Measurements from ENCODE around the gene CD82. TPM values are rescaled to one million over a fixed set of nuclear protein-coding genes. Genes with fewer than 3 reads are reported as not detected.

CD82 gene
- total RNA-seq, 1 donor from 2014 or later: 58.0 TPM

DNA sequence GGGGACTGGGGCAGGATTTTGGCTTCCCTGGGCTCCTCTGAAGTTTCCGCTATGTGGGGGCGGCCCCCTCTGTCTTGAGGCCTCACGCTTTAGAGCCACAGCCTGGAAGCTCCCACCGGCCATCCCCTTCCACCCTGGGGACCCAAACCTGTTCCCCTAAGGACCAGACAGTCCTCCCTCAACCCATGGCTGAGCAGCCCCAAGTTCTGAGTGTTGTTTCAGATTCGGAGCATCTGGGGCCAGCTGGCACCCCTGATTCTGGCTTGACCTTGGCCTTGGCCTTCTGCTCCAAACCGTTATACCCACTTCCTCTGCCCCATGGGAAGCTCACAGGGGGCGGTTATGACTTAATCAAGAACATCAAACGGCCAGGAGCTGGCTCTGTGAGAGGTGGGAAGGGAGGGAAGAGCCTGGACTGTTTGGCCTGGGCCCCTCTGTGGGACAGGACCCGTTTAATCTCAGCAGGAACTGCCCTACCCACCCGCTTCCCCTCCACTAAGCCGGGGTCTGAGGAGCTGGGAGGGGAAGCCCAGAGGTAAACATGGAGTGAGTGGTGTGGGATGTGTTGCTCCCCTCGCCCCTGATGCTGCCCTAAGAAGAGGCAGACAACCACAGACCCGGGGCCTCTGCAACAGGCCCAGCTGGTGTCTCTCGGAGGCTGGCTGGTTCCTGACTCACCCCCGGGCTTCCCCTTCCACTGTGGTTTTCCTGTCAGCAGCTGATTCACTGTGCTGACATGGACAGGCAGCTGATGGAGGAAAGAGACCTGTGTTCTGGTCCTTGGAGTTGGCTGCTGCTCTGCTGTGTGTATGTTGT, 3.4 kb downstream of the CD82 start:
- DNase-seq: peak; percentile 78
- ATAC-seq: peak; percentile 5

DNA sequence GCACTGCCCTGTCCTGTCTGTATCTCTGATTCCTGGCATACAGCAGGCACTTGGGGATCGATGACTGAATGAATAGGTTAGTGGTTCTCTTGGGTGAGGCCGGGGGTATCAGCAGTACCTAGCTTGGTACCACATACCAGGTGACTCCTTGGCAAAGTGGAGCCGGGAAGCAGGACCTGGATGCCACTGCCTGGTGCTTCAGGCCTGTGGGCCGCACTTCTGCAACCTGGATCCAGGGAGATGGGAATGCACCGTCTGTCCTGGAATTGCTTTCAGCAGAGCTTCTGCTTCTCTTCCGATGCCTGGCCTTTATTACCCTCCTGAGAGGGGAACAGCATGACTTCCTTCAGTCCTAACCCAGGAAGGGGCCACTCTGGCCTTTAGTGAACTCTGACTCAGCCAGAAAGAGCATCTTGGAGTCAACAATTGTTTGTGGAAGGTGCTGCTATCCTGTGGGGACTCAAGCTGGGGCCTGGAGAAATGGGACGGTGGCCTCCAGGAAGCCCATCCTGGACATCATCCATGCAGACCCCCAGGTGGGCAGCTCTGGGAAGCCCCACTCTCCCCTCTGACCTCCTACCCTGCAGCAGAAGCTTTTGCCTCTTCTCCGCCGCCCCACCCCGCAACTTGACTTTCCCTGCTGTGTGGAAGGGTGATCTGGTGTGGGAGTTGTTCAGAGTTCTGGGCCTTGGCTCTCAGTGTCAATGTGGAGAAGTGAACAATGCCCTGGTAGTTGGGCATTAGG, 5.1 kb downstream of the CD82 start:
- ATAC-seq (no peak), DNase-seq (no peak)
- intact Hi-C loops (cut with micrococcal nuclease): no loop called here

More for the DNA sequence above, 3.4 kb downstream of the CD82 start:
- intact Hi-C loops (cut with micrococcal nuclease): no loop called here

DNA sequence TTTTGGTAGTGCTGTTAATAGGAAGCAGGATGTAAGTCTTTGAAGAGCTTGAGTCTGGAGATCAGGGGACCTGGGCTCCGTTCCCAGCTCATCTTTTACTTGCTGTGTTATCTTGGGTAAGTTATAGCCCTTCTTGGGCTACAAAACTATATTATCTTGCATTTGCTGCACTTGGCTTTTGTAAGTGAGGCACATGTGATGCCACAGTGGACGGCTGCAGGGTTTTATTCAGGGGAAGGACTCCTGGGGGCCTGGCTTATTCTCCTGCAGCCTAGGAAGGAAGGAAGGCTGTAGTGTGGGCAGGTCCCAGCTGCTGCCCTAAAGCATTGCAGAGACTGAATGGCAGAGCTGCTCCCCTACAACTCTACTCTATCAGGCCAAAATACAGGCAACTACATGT, 6.4 kb downstream of the CD82 start:
- DNase-seq: no peak
- ATAC-seq: no peak
- intact Hi-C loops (cut with micrococcal nuclease): no loop called here

DNA sequence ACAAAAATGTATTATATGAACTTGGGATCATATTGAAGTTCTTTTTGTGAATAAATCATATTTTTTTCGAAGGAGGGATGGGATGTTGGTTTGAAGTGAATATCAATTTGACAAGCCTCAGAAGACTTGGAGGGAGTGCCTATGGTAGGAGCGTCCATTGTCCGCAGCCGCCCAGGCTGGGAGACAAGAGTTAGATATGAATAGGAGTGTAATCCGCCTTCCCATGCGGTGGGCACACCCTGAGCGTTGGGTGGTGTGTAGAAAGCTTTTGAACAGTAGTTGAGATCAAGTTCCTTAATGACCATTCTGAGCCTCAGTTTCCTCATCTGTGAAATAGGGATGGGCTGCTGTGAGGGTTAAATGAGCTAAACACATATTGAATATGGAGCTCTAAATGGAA, 7.0 kb downstream of the CD82 start:
- DNase-seq: no peak
- intact Hi-C loops (cut with micrococcal nuclease): no loop called here
- ATAC-seq: no peak

DNA sequence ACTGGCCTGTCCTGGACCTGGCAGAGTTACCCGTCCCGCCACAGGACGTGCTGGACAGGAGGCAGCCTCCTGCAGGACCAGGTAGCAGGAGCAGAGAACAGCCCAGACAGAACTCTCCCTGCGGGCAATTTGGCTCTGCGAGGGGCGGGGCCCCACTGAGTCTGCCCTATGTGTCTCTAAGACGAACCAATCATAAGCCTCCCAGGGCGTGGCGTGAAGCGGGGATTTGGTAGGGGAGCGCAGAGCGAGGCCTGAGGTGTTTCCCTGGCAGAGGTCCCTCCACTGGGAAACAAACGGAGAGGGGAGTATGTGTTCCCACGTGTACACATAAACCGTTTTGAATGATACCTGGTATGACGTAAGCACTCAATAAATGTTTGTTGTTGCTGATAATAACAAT, 7.4 kb downstream of the CD82 start:
- ATAC-seq (no peak), DNase-seq (no peak)
- intact Hi-C loops (cut with micrococcal nuclease): no loop called here

DNA sequence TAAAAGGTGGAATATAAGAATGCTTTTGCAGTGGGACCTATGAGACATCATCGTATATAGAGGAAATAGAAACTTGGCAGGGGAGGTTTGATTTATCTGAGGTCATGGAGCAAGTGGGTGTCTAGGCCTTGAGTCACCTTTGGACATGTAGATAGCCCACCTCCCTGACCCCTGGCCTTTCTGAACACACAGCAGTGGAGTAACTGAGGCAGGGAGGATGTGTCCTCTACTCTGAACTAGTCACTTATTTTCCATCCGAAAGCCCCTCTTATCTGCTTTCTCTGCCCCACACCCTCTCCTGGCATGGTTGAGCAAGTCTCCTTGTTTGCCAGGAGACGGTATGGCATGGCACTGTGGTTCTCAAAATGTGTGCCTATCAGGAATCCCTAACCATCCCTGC, 7.9 kb downstream of the CD82 start:
- no peak for DNase-seq
- intact Hi-C loops (cut with micrococcal nuclease): no loop called here
- ATAC-seq: no peak

DNA sequence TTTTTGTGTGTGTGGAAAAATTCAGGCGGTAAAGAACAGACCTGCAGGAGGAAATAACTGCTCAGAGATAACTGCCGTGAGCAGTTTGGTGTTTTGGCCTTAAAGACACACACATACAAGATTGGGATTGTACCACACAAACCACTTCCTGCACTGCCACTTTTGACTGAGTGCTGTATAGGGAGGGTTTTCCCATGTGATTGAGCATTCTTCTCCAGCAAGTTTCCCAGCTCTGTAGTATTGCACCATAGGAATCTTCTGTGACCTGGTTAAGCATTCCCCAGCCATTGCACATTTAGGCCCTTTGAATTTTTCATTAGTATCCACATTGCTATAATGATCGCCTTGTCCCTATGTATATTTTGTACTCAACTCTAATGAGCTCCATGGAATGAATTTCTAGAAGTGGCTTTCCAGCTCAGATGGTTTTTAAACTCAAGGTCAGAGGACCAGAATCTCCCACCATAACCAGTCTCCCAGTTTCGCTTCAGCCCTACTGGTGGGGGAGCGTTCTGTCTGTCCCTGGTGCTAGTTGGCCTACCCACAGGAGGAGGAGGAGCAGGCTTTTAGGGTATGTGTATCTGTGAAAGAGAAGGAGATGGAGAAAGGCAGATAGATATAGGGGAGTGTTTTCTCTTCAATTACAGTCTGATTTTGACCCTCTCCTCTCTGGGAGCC, 9.3 kb downstream of the CD82 start:
- ATAC-seq (no peak), DNase-seq (no peak)
- intact Hi-C loops (cut with micrococcal nuclease): no loop called here

DNA sequence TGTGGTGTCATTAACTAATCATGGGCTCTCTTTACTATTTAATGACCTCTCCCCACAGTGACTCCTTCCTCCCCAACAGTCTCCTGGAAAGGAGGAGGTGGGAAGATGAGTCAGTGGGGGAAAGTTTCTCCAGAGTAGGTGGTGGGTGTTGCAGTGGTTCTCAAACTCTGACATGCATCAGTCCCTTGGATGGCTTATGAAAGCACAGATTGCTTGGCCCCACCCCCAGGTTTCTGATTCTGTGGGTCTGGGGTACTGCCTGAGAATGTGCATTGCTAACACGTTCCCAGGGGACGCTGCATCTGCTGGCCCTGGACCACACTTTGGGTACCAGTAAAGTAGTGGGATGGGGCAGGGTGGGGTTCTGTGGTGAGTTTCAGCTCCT, 9.8 kb downstream of the CD82 start:
- DNase-seq: no peak
- intact Hi-C loops (cut with micrococcal nuclease): no loop called here
- ATAC-seq: no peak

DNA sequence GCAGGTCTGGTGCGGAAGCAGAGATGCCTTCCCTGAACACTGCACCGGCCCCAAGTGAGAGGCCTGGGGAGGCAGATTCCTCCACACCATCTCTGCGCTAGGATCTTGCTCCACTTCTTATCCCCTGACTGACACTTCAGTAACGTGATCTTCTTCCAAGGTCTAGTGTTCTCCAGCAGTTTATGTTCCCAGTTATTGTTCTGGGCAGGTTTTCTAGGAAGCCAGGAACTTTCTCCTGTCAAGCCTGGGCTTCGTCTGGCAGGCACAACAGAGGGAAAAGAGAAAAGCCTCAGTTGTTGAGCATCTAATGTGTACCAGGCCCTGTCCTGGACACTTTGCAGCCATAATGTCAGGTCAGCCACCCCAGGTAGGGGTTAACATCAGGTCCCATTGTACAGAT, 10.5 kb downstream of the CD82 start:
- intact Hi-C loops (cut with micrococcal nuclease): no loop called here
- ATAC-seq: no peak
- DNase-seq: no peak

DNA sequence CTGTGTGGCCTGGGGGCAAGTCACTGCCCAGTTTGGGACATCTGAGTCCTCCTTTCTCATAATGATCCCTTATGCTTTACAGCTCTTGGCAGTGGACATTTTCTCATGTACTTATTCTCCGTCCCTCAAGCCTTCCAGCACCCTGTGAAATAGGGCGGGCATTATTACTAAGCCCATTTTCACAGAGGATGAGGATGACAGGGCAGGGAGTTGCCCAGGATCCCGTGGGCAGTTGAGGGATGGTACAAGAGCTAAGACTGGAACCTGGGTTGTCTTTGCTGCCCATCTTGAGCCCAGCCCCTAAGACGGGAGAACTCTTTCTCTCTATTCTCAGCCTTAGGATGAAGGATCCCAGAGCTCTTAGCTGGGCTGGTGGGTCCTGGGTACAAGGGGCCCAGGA, 11.2 kb downstream of the CD82 start:
- no peak for ATAC-seq
- intact Hi-C loops (cut with micrococcal nuclease): no loop called here
- DNase-seq: no peak

DNA sequence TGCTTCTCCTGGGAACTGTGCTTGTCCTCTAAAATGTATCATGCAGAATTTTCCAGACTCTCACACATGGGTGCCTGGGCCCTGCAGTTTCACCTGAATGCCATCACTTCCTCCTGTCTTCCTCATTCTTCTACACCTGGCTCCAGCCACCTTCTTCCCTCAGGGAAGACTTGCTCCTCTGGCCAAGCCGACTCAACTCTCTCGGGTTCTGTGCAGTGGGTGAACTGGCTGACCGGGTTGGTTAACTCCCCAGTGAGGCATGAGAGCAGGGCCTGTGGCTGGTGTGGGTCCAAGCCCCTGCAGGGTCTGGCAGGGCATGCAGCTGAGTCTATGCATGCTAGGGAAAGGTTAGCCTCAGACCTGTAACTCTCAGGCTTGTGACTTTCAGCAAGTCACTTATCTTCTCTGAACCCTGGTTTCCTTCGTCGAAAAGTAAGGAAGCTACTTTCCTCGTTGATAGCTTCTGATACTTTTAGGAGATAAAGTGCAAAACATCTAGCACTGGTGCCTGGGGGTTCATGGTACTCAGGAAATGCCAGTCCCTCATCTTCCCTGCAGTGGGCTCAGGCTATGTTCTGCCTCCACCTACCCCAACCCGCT, 11.9 kb downstream of the CD82 start:
- DNase-seq: no peak
- no peak for ATAC-seq
- intact Hi-C loops (cut with micrococcal nuclease): no loop called here

DNA sequence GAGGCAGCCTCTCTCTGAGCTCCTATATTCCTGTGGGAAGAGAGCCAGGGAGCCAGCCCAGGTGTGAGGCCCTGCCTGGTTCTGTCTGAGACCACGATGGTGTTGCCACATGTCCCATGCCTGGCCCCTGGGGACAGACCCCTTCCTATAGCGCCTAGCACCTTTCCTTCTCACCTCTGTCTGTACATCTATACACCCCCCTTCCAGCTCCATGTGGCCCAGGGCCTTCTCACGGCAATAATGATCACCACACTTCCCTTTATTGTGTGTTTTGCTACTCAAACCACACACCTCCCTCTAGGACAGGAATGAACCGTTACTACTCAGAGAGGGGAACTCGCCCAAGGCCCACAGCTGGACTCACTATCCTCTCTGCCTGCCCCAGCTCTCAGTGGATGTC, 12.8 kb downstream of the CD82 start:
- no peak for ATAC-seq
- DNase-seq: no peak
- intact Hi-C loops (cut with micrococcal nuclease): no loop called here

DNA sequence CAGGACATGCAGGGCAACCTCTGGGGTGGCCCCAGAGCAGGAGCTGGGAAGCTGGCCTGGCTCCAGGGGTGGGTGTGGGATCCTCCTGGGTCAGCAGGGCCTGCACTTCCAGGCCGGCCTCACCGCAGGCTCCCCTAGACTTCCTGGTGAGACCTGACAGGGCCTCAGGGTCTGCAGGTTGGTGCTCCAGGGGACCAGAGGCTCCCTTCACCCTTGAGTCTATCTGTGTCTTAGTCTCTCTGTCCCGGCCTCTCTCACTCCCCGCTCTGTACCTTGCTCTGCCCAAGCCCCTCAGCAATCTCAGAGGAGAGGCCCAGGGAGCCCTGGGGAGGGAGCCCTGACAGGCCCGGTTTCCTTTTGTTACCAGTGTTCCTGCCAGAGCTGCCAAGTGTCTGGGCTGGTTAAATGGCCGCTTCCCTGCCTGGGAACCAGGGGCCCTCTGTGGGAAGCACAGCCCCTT, 13.9 kb downstream of the CD82 start:
- peak; percentile 51 for DNase-seq
- ATAC-seq: peak; percentile 36
- intact Hi-C loops (cut with micrococcal nuclease): no loop called here

DNA sequence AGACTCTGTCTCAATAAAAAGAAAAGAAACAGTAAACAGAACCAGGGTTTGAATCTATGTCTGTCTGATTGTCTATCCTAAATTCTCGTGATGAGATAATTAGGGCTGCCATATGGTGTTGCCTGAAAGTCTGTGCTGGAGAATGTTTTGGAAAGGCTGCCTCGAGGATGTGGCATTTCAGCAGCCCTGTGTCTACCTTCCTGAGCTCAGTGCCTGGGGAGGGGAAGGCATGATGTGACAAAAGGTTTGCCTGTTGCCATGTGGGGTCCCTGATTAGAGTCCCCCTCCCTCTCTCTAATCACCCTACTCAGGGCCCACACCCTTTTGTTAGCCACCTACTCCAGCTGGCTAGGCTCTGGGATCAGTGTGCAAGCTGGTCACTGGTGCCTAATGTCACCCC, 15.2 kb downstream of the CD82 start:
- intact Hi-C loops (cut with micrococcal nuclease): no loop called here
- ATAC-seq (no peak), DNase-seq (no peak)

DNA sequence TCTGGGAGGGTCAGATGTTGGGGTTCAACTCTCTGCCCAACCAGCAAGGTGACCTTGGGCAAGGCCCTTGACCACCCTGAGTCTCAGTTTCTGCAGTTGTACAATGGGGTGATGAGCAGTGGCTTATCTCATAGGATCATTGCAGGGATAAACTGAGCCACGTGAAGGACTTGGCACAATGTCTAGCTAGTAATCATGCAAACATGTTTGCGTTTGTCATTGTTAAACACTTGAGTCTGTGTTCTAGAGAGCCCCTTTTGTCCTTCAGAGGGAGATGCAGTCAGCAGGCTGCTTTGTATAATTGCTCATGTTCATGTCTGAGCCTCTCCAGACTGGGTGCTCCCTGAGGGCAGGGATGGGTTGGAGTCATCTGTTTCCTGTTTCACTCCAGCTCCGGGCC, 15.8 kb downstream of the CD82 start:
- ATAC-seq (no peak), DNase-seq (no peak)
- intact Hi-C loops (cut with micrococcal nuclease): no loop called here

DNA sequence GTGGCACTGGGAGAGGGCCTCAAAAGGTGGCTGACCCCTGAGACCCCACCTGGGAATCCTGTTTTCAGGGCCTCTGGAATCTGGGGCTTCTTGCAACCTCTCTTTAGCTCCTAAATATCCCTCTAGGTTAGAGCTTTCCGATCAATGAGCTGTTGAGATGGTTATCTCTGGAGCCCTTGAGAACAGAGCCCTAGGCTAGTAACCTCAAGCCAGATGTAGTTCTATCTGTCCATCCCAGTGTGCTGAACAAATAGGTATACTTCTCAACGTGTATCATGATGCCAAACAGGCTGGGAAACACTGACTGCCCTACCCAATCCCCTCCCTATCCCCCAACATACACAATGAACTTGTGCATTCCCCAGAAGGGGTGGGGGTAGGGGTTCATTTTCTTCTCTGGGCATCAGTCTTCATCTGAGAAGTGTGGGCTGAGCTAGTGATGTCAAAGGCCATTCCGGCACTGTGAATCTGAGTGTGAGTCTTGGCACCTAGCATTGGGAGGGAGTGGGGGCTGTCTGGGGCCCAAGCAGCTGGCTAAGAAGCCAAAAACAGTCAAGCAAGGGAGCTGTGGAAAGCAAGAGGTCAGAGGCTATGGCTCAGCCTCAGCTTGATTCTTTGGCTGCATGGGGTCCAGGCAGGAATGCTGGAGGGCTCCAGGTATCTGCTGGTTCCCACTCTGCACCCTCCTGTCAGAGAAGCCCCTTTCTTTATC, 17.3 kb downstream of the CD82 start:
- intact Hi-C loops (cut with micrococcal nuclease): no loop called here
- no peak for DNase-seq

DNA sequence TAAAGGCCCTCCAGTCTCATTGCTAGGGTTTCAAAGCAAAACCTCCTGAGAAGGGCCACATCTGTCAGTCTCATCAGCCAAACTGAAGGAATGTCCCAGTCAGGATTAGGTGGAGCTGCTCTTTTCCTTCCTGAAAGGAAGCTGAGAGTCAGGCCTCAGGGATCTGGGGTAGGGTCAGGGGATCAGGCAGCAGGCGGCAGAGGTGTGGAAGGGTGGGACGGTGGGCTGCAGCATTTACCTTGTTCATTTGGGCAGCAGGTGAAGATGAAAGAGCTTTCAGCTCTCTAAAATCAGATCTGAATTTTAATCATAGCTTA, 17.8 kb downstream of the CD82 start:
- peak; percentile 14 for ATAC-seq
- no peak for DNase-seq
- intact Hi-C loops (cut with micrococcal nuclease): no loop called here

More for the DNA sequence above, 17.3 kb downstream of the CD82 start:
- no peak for ATAC-seq

DNA sequence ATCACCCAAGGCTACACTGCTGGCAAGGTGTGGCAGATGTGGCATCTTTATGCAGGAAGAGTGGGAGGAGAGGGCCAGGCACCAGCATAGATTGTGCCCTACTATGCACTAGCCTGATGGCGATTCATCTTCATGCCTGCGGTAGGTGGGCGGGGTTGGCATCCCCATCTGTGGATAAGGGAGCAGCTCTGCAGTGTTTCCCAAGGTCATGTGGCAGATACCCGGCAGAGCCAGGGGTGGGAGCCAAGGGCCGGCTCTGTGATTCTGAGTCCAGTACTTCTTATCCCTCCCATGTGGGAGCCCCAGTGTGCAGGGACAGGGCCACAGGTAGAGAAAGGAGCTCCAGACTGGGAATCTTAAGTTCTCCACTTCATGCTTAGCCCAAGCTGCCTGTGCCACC, 20.0 kb downstream of the CD82 start:
- DNase-seq (peak; percentile 59), ATAC-seq (peak; percentile 68)
- intact Hi-C loops (cut with micrococcal nuclease): no loop called here

DNA sequence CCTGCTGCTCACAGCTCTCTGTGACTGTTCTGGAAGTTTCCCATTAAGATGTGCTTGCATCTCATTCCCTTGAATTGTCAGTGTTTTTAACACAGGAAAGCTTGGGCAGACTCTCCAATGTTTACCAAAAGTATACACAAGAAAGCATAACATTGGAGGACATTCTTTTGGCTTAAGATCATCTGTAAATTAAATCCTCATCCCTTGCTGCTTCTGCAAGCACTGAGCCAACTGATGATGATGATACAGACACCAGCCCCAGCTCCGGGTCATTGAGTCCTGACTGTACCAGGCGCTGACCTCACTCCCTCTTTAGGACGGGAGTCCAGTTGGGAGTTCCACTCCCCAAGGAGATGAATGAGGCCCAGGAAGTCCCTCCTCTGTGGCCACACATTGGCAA, 23.8 kb downstream of the CD82 start:
- DNase-seq: no peak
- ATAC-seq: no peak
- intact Hi-C loops (cut with micrococcal nuclease): no loop called here
